ENCODE measurements around the gene FZD7.
A peak's percentile ranks its signal among the peaks of the same experiment; 100 is the strongest.

FZD7 gene

GRCh38 chr2:202033317-202034248, at the start of gene FZD7:
Gene FZD7 (plus strand): TSS chr2:202033855. CDS start chr2:202034648, 793 bp downstream.
- TF ChIP-seq CTCF (IDR thresholded peaks at IDR 0.05; ENCODE audit: borderline replicate concordance, insufficient read depth, low read depth, low read length): peak; percentile 19; the same call in 1 of the 2 replicates
- H3K4me3 ChIP-seq (ENCODE audit: low read depth, low read length): peak within 1 kb of the TSS; percentile 60

- TF ChIP-seq CTCF (IDR thresholded peaks at IDR 0.05; ENCODE audit: borderline replicate concordance, insufficient read depth, low read depth, low read length): no peak
- H3K4me3 ChIP-seq (ENCODE audit: low read depth, low read length): no peak overlapping the region
These were observed 49.3 kb upstream of the FZD7 start for GRCh38 chr2:201984333-201984732.

- no peak for TF ChIP-seq CTCF (IDR thresholded peaks at IDR 0.05; ENCODE audit: borderline replicate concordance, insufficient read depth, low read depth, low read length)
- H3K4me3 ChIP-seq (ENCODE audit: low read depth, low read length): no peak overlapping the region
These were observed 48.7 kb upstream of the FZD7 start for GRCh38 chr2:201984800-201985525.

- no peak overlapping the region for H3K4me3 ChIP-seq (ENCODE audit: low read depth, low read length)
- no peak for TF ChIP-seq CTCF (IDR thresholded peaks at IDR 0.05; ENCODE audit: borderline replicate concordance, insufficient read depth, low read depth, low read length)
These were observed 47.8 kb upstream of the FZD7 start for GRCh38 chr2:201985728-201986462.

- no peak overlapping the region for H3K4me3 ChIP-seq (ENCODE audit: low read depth, low read length)
- TF ChIP-seq CTCF (IDR thresholded peaks at IDR 0.05; ENCODE audit: borderline replicate concordance, insufficient read depth, low read depth, low read length): no peak
These were observed 47.3 kb upstream of the FZD7 start for GRCh38 chr2:201986463-201986735.

GRCh38 chr2:201987426-201987825, 46.2 kb upstream of the FZD7 start:
- H3K4me3 ChIP-seq (ENCODE audit: low read depth, low read length): no peak overlapping the region
- no peak for TF ChIP-seq CTCF (IDR thresholded peaks at IDR 0.05; ENCODE audit: borderline replicate concordance, insufficient read depth, low read depth, low read length)

Data from GM12875 (cell line).